ENCODE data around the gene SHROOM3. TPM values are rescaled to one million over a fixed set of nuclear protein-coding genes. Genes with fewer than 3 reads are reported as not detected.

Gene SHROOM3
- total RNA-seq, 1 donor from 2014 or later, result 42.7 TPM

DNA sequence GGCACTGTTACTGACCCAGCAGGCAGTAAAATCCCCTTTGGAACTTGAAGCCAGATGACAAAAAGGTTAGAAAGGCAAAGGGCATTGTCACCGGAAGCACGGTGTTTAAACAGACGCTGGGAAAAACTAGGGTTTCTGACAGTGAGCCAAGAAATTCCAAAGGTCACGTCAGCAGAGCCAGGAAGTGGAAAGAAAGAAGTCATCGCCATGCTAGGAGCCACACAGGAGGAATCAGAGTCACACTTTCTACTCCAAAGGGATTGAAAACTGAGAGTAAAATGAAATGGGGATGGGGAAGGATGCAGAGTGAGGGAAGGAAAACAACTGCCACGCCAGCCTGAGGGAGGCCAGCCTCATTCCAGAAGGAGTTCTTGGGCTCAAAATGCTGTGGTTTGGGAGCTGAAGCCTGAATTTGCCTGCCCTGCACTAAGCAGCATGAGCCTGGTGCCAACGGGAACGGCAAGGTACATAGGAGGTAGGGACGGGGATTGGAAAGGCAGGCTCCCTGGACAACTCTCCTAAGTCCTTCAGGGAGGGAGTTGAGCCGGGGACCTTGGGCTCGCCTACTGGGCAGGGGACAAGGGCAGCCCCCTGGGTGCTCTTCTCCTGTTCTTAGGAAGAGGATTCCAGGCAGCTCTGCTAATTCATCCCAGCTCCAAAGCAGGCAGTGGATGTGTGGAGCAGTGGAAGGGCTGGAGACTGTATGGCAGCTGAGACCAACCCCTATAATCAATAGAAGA lies 396.1 kb downstream of the SHROOM3 start:
- no peak for DNase-seq (ENCODE audit: low spot score)
- no peaks in the 10 kb centered on the region for H3K9me3 Mint-ChIP-seq (ENCODE audit: low read depth)
- H3K4me3 Mint-ChIP-seq (ENCODE audit: unreplicated experiment), result peak overlapping the region; percentile 14

DNA sequence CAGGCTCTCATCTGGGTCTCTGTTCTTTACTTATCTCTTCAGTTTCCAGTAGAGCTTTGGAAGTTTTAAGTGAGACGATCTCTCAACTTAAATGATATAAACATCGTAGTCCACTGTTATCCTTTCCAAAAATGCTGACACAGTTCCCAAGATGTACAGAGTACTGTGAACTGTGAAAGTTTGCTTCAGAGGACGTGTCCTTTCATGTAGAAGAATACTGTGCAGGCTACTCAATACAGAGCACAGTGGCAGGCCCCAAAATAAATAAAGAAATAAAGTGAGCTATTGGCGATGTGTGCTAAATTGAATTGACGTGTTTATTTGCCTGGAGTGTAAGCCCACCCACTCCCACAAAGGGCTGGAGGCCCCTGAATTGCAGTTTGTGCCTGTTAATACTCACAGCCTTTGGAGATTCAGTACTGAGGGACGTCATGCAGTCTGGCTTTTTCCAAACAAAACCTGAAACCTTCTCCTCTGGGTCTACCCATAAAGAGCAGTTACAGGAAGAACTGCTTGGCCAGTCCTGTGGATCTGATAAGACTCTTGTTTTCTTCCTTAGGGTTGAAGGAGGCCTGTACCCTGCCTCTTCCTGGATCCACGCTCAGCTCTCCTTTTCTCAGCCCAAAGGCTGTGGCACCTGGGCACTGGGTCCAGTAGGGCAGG lies 396.8 kb downstream of the SHROOM3 start:
- Mint-ChIP-seq H3K4me1 (ENCODE audit: low read depth) (peaks cover 26% of the 10 kb centered on the region), H3K27me3 (ENCODE audit: low read depth) (no peaks in the 10 kb centered on the region), H3K27ac (ENCODE audit: unreplicated experiment) (peak overlapping the region; percentile 89), H3K9me3 (ENCODE audit: low read depth) (no peaks in the 10 kb centered on the region), H3K36me3 (ENCODE audit: low read depth) (no peaks in the 10 kb centered on the region), H3K4me3 (ENCODE audit: unreplicated experiment) (no peak overlapping the region)
- DNase-seq (ENCODE audit: low spot score), result no peak
- TF ChIP-seq, protein P1, sequence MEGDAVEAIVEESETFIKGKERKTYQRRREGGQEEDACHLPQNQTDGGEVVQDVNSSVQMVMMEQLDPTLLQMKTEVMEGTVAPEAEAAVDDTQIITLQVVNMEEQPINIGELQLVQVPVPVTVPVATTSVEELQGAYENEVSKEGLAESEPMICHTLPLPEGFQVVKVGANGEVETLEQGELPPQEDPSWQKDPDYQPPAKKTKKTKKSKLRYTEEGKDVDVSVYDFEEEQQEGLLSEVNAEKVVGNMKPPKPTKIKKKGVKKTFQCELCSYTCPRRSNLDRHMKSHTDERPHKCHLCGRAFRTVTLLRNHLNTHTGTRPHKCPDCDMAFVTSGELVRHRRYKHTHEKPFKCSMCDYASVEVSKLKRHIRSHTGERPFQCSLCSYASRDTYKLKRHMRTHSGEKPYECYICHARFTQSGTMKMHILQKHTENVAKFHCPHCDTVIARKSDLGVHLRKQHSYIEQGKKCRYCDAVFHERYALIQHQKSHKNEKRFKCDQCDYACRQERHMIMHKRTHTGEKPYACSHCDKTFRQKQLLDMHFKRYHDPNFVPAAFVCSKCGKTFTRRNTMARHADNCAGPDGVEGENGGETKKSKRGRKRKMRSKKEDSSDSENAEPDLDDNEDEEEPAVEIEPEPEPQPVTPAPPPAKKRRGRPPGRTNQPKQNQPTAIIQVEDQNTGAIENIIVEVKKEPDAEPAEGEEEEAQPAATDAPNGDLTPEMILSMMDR (IDR thresholded peaks at IDR 0.05), result no peak

More for the DNA sequence above, 396.1 kb downstream of the SHROOM3 start:
- Mint-ChIP-seq H3K27me3 (ENCODE audit: low read depth) (no peaks in the 10 kb centered on the region), H3K4me1 (ENCODE audit: low read depth) (peaks cover 24% of the 10 kb centered on the region), H3K27ac (ENCODE audit: unreplicated experiment) (peak overlapping the region; percentile 89), H3K36me3 (ENCODE audit: low read depth) (no peaks in the 10 kb centered on the region)
- TF ChIP-seq, protein P1 (IDR thresholded peaks at IDR 0.05), result no peak

Small RNA genes within 50 kb of the gene (microRNA-seq; reads per million reads assigned to microRNA genes)
- gene MIR4450 (ENCODE audit: borderline number of aligned reads) (not detected), gene MIR548AH (ENCODE audit: borderline number of aligned reads) (not detected)

Other genes starting within 250 kb of the SHROOM3 start
- 145 to 165 TPM (median 155 TPM) in 3 replicates for gene SCARB2, start 221.4 kb upstream of the SHROOM3 start, total RNA-seq
- gene FAM47E, start 183.5 kb upstream of the SHROOM3 start, total RNA-seq, result 0.73 to 1.2 TPM (median 0.92 TPM) in 3 replicates
- gene STBD1, start 128.5 kb upstream of the SHROOM3 start, total RNA-seq, result 3.6 to 15.0 TPM (median 12.9 TPM) in 3 replicates
- not detected in 3 replicates for gene CCDC158, start 14.1 kb upstream of the SHROOM3 start, total RNA-seq

Measured in chondrocyte (in vitro differentiated cells).